A673 (cell line): ENCODE measurements around the gene PRSS22.

Experiments used
- EZH2 ChIP-seq: fragments of 200-600 bp; sonication (generic); IDR thresholded peaks from 2 replicates; pipeline ENCODE4 v1.6.1; 2017; ENCODE audit warnings: borderline replicate concordance, low read depth, mild to moderate bottlenecking, mixed read lengths, antibody characterized with exemption, low read length; ENCODE audit not compliant: poor library complexity, severe bottlenecking
- TF ChIP-seq, protein P1 (sequence below): fragments of 300-800, 200-600 bp; sonication (generic); conservative IDR thresholded peaks from 2 replicates; pipeline ENCODE4 v1.5.1; 2017; ENCODE audit warnings: low read depth, mild to moderate bottlenecking, antibody characterized with exemption, low read length, moderate library complexity, mixed read lengths

DNA sequence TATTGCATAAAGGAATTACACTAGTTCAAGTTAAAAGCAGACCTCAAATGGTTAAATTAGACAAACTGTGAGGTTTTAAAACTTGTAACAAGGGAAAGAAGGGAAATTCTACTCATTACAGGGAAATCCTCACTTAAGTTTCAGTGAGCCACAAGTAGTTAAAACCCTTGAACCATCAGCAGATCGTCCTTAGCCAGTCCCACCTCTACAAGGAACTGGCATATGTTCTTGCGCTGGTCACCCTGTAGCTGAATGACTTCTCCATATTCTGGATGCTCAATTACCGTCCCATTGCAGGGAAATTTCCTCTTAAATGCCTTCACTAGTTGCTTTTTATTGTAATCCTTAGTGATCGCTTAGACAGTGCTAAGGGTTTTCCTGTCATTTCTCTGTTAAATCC is 35.5 kb downstream of the PRSS22 start:
- TF ChIP-seq EZH2 = no peak
- TF ChIP-seq, protein P1, sequence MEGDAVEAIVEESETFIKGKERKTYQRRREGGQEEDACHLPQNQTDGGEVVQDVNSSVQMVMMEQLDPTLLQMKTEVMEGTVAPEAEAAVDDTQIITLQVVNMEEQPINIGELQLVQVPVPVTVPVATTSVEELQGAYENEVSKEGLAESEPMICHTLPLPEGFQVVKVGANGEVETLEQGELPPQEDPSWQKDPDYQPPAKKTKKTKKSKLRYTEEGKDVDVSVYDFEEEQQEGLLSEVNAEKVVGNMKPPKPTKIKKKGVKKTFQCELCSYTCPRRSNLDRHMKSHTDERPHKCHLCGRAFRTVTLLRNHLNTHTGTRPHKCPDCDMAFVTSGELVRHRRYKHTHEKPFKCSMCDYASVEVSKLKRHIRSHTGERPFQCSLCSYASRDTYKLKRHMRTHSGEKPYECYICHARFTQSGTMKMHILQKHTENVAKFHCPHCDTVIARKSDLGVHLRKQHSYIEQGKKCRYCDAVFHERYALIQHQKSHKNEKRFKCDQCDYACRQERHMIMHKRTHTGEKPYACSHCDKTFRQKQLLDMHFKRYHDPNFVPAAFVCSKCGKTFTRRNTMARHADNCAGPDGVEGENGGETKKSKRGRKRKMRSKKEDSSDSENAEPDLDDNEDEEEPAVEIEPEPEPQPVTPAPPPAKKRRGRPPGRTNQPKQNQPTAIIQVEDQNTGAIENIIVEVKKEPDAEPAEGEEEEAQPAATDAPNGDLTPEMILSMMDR = no peak
